Inferior parietal cortex (tissue), 1 donor: Measurements from ENCODE around the gene DNAJB8.

Experiments
- DNase-seq: peaks from one replicate; pipeline ENCODE4 v3.0.0-alpha.2; 2016; ENCODE audit errors: extremely low spot score

Gene DNAJB8

DNA sequence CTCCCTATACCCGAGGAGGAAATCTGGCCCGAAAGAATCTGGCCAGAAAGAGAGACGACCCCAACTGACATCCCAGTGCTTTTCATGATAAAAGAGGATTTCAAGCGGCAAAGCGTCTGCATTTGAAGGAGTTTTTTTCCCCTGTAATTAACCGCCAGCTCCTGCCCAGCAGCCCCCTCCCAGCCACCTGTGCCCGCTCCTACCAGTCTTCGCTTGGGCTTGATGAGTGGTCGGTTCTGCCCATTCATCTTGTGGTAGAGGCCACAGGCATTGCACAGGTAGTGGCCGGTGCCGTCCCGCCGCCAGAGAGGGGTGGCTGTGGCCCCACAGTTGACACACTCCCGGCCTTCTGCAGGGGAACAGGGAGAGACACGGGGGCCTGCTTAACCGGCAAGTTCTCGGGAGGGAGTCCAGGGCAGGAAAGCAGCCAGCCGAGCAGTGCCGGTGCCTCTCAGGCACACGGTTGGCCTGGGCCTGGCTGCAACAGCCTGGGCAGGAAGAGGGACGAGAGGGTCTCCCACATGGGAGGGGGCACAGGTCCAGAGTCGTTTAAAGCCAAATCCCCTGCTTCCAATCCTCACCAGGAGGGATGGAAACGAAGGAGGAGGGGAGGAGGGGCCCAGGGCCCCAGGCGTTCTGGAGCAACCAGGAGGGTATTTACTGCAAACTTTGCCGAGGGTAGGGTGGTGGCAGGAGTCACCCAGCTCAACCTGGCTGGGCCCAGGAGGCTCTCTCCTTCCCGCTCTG is 17.1 kb upstream of the DNAJB8 start:
- DNase-seq: no peak

DNA sequence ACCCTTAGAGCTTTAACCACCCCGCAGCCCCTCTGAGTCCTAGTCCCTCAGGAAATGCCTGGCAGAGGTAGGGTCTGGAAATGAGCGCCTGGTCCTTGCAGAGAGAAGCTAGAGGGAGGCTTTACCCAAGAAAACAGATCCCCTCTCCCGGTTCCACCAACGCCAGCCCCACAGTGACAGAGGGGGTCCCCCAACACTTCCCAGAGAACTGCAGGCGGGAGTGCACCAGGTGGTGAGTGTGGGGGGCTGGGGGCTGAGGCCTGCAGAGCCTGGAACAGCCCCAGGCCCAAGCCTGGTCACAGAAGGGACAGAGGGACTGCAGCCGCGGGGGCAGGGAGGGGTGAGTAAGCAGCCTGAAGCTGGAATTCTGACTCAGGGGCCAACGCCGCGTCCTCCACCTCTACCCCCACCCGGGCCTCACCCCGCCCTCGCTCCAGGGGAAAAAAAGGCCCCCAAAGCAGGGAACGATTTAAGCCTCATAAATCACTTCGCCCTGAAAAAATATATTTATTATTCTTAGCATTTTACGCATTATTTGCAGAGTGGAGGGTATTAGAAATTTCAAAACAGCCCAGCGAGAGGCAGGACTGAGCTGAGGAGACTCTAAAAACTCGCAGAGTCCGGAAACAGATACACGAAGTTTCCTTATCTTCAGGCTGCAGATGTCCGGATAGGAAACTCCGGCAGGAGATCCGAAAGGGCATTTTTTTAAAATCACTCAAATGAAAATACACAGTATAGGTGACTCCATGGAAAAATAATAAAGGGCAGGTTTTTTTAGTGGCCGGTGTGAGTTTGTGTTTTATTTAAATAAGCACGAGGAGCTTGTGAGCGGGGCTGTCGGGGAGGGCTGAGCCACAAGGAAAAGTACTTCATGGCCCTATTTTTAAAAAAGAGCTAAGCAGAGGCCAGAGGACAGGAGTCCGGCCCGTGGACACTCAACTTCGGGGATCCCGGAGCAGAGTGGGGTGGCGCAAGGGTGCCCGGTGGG is 16.3 kb upstream of the DNAJB8 start:
- DNase-seq: peak; percentile 11

DNA sequence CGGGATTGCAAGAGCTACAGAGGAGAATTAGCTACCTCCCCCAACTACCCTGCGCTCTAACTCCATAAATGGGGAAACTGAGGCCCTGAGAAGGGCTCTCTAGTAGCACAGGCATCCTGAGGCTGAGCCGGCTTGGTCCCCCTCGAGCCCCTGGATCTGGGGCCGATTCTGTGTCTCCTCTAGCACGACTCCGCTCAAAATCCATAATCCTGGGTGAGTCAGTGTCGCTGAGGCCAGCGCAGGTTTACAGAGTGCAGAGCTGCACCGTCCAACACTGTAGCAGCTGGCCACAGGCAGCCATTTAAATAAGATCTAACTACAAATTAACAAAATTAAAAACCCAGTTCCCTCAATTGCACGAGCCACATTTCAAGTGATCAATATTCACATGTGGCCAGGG is 15.5 kb upstream of the DNAJB8 start:
- DNase-seq: no peak

DNA sequence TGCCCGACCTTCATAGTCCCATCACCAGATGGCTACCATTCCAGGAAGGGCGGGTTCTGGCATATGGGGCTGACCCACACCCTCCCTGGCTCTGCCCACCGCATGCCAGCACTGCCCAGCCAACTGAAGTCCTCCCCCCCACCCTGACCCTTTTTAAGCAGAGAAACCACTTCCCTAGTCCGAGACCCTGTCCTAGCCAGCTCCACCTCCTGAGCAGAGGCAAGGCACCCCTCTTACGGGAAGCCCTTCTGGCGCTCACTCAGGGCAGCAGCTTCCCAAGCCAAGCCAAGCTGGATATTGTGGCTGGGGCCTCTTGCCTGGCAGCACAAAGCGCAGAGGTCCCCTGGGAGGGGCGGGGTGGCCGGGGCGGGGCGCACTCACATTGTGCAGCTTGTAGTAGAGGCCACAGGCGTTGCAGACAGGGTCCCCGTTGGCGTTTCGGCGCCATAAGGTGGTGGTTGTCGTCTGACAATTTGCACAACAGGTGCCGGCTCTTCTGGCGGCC is 14.8 kb upstream of the DNAJB8 start:
- DNase-seq: no peak

DNA sequence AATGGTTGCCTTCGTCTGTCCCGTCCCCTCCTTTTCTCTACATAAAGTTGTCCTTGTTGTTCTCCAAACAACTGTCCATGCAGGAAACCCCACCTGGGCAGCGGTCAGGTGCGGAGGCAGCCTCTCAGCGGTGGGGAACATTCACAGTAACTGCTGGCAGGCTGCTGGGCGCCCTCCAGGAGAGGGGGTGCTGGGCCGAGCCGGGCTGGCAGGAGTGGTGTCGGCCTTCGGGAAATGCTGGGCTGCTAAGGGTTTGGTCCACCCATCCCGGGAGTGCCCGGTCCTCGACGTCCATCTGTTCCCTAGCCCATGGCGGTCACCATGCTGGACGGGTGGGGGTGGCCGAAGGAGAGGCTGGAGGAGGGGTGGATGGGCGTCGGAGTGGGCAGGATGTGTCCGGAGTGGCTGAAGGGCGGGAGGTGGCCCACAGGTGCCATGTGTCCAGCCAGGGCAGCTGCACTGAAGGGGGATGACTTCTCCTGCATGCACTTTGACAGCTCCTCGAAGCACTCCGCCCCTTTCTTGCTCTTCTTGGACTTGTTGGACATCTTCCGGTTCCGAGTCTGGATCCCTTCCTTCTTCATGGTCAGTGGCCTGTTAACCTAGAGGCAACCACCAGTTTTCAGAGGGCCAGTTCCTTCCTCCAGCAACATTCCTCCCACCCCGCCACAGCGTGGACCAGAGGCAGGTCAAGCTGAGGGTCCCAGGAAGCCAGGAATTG is 14.2 kb upstream of the DNAJB8 start:
- DNase-seq: no peak

DNA sequence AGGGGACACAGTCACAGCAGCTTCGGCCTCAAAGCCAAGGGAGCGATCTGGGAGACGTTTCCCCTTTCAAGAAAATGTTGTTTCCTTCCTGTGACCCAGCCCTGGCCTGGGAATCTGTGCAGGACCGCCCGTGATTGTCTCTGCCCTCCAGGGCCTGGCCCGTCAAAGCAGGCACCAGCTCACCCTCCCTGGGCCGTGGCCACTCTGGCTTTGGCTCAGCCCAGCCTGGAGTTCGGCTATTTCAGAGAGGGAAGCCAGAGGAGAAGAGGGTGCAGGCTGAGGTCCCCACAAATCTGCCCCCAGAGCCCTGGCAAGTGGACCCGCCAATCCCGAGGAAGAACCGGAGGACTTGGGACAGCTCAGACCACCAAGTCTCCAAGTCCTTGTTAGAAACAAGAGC is 13.6 kb upstream of the DNAJB8 start:
- DNase-seq: no peak

DNA sequence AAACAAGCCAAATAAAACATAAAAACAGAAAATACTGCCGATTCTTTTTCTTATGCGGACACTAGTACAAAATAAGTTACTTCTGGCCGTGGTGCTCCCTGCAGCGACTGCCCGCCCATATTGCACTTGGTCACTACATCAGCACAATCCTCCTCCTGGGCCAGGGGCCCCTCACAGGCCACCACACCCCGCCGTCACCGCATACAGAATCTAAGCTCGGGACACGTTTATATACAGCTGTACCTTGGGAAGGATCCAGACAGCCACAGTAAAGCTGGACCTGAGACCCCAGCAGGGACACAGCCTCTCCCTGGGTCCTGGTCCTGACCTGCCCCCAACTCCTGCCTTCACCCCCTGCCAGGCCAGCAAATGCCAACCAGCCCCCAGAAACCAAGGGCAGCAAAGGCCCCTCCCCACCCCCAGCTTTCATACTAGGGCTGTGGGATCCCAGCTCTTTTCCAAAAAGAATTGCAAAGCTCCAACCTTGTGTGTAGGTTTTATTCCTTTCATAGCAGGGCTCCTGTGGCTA is 12.9 kb upstream of the DNAJB8 start:
- no peak for DNase-seq

DNA sequence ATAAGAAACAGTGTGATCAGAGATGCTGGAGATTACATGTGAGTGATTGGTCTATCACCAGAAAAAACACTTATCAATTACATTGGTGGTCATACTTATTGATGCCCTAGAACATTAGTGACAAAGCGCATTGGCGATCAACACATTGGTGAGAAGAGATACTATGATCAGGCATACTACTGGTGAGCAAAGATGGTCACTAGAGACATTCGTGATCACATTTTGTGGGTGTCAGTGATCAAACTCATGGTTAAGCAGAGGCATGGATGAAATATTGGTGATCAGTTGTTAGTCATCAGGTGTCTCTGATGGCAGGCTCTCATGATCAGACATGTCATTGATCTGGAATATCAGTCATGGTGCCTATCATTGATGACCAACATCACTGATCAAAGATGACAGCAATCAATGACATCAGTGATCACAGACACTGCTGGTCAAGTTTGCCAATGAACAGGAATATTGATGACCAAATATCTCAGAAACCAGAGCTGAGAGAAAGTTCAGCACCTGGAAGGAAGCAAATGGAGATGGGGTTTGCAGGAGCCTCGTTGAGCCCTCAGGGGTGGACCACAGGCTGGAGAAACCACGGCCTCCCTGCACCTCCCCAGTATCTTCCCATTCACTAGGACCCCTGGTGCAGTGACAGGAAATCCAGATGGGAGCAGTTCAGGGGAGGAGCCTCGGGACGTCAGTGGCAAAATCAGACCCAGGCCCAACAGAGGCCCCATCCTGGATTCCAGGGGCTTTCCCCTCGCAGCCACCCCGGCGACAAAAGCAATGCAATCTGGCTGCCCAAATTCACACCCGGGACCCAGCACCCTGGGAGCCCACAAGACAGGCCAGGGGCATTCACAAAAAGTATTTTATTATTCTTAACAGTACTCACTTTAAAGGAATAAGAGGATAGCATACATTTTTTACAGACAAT is 12.2 kb upstream of the DNAJB8 start:
- DNase-seq: no peak

DNA sequence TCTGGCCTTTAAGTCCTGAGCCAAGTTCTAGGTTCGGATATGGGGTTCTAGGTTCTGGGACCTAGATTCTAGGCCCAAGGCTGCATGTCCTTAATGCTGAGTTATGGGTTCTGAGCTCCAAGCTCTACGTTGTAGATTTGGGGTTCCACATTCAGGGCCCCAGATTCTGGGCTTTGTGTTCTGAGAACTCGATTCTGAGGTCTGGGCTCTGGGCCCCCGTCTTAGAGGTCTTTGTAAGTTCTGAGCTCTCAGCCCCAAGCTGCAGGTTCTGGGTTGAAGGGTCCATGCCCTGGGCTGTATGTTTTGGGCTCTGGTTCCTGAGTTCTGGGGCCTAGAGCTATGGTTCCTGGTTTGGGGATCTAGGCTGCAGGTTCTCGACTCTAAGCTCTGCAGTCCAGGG is 10.0 kb upstream of the DNAJB8 start:
- no peak for DNase-seq

DNA sequence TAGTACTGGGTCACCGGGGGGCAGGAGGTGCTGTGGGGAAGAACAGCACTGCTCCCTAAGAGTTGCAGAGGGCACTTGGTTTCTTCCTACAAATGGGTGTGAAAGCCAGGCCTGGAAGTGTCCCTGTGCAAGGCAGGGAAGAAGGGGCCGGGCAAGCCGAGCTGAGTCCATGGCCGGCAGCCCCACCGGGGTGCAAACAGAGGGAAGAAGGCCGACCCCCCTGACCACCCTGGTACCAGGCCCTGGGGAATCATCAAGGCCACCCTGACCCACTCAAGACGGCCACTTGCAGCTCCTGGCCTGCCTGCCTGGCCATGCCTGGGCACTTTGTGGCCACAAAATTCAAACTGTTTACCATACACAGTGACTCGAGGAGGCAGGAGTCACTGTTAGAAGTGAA is 8.7 kb upstream of the DNAJB8 start:
- no peak for DNase-seq

DNA sequence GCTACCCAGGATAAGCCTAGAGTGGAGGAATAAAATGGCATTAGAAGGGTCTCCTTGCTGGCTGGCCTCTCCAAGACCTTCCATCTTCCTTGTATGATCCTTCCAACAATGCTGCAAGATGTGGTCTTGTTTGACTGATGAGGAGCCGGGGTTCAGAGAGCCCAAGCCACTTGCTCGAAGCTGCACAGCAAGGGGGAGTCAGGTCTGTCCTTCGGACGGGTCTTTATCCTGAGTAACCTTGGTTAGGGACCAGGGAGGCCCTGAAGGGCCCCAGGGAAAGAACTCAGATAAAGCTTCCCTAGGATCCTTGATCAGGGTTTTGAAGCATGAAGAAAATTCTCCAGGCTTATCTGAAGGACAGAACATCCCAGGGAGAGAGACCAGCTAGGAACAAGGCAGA is 7.0 kb upstream of the DNAJB8 start:
- DNase-seq: no peak

DNA sequence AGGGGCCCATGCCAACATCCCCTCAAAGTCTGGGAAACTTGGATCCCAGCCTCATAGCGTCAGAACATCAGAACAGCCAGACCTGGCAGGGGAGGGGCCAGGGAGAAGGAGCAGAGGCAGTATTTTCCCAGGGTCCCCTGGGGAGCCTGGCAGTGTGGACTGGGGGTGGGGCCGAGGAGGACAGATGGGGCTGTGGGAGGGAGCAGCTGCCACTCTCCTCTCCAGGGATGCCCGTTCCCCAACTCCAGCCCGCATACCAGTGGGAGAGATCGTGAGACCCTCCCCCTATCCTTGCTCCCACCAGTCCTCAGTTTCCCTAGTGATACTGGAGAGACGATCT is 6.5 kb upstream of the DNAJB8 start:
- no peak for DNase-seq

DNA sequence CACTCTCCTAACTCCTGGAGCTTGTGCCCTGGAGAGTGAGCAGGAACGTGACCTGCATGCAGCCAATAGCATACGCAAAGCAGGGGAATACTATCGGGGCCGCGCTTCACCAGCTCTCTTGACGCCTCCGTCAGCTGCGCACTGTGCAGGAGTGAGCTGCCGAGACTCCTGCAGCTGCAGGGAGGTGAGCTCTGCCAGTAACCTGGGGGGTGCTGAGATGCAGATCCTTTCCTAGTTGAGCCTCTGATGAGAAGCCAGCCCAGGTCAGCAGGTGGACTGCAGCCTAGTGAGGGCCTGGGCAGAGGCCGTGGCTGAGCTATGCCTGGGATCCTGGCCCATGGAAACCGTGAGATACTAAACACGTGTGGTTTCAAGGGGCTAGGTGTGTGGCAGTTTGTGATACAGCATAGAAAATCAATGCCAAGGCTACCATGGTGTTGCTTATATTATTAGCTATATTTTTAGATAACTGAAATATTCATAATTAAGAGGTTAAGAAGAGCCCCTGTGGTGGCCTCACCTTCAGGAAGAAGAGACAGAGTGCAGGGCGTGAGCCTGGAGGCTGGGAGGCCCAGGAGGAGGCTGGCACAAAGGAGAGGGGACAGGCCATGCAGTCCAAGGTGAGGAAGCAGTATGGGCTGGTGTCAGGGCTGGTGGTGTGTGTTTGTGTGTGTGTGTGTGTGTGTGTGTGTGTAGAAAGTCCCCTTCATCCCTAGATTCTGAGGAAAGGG is 5.9 kb upstream of the DNAJB8 start:
- no peak for DNase-seq

DNA sequence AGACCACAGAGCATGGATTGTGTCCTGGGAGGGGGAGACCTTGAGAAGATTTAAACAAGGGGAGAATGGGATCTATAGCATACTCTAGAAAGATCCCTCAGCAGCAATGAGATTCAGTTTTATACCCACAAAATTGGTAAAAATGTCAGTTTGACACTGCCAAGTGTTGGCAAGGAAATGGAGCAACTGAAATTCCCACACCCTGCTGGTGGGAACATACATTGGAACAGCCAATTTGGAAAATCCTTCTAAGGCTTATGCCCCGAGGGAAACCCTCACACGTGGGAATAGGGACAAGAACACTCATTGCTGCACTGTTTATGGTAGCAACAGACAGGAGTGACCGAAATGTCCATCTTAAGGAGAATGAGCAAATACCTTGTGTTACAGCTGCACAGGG is 5.0 kb upstream of the DNAJB8 start:
- DNase-seq: no peak

DNA sequence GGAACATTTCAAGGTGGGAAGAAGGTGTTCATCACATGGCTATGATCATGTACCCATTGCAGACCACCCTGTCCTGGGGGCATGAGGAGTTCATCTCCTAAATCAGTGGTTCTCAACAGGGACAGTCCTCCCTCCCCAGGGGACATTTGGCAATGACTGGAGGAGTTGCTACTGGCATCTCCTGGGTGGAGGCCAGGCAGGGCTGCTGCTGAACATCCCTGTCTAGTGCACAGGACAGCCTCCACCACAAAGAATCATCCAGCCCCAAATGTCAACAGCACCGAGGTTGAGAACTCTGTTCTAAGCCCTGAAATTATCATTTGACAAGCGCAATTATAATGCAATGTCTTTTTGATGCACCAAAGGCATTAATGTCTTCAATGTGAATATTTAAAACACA is 4.4 kb upstream of the DNAJB8 start:
- DNase-seq: no peak

DNA sequence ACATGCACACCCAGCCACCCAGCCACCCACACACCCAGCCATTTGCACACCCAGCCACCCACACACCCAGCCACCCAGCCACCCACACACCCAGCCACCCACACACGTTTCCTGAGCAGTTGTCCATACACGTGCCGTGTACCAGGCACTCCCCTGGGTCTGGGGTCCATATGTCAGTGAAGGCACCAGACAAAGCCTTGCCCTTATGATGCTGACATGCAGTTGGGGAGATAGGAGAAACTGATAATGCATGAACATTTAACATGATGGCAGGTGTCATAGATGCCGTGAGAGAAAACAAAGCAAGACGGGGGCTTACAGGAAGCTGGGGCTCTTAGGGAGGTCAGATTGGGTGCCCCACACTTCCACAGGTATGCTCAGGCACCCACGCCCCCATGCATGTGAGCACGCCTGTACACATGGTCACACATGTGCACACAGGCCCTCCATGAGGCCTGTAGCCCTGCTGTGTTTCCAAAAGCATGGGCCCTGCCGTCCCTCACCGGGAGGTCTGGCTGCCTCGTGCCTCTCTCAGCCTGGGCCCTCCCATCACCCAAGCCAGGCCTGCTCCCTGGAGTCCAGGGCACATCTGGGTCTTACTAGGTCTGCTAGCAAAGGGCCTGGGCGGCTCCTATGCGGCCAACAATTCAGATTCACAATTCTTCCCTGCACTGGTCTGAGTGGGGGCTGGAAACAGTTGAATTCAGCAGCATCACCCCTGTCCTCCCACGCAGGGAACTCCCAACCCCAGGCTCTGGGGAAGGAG is 3.6 kb upstream of the DNAJB8 start:
- DNase-seq: no peak

DNA sequence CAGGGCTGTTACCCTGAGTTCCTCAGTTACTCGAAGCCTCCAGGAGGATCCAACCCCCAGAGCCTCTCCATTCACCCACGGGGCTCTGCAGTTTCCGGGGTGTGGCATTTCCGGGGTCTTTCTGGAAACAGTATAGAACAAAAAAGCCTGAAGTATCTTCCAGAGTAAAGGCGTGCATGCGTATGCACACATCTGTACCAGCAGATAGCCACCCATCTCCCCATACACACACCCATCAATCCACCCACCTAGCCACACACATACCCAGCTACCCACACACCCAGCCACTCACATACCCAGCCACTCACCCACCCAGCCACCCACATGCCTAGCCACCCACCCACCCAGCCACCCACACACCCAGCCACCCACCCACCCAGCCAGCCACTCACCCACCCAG is 2.9 kb upstream of the DNAJB8 start:
- no peak for DNase-seq

DNA sequence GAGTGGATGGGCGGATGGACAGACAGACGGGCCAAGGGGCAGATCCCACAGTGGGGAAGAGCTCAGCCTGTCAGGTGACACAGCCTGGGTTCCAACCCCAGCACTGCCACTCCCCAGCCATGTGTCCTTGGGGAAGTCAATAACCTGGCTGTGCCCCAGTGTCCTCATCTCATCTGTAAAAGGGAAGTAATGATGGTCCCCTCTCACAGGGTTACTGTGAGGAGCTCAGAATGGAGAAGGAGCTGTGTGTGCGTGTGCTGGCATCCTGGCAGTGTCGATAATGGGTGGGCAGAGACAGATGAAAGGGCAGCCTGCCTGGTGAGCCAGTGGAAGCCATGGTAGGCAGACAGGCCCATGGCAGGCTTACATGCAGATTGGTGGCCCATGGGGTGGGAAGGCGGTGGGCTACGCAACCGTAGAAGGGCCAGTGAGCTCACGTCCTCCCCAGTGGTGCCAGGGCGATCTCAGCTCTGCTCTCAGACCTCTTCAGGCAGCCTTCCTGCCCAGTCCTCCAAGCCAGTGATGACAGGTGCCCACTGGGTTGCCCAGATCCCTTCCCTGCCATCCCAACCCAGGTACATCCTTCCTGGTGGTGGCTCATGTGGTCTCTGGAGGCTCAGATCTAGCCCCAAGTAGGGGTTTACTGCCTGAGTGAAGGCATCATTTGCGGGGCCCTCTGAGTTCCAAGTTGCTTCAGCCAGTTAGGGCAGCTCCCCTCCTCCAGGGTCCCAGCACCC is 2.3 kb upstream of the DNAJB8 start:
- DNase-seq: no peak

DNA sequence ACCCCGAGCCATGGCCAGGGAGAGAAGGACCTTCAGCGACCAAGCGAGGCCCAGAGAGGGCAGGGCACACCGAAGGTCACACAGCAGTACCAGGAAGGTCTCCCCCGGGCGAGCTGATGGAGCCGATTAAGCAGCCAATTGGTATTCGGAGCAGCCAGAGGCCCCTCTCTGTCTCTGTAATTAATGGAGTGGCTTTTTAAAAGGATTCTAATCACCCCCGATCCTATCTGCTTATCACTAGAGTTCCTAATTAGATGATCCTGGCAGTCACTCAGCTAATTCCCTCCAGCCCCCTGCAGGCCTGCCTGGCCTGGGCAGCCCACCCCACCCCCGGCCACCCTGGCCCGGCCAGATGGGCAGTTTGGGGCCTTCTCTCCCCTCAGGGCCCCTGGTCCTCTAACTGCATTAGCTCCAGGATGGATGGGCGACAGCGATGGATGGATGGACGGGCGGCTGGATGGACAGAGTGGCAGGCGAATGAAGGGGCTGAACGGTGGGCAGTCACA is 1.6 kb upstream of the DNAJB8 start:
- DNase-seq: no peak
